Measurements from ENCODE around the gene ADARB1. TPM values are rescaled to one million over a fixed set of nuclear protein-coding genes. Genes with fewer than 3 reads are reported as not detected.

The ADARB1 gene
- total and polyA plus RNA-seq, 2 of the 4 experiments (the other 2 are of a cell fraction), result 39.8 to 47.3 TPM

GRCh38 chr21:45134279-45135076 lies 60.1 kb downstream of the ADARB1 start:
- H3K27ac ChIP-seq (ENCODE audit: insufficient read depth, low read length), result no peak overlapping the region
- H3K18ac ChIP-seq (ENCODE audit: low read depth, low read length), result no peak overlapping the region
- no peak overlapping the region for H3K4me3 ChIP-seq (ENCODE audit: insufficient read depth, low read depth, low read length)
- intact Hi-C loops (cut with micrococcal nuclease), result loop anchor here (5.0 to 10.0 kb wide), 4 partner anchors 172 to 330 kb away; partner anchors contain the start of genes PTTG1IP and UBE2G2
- H3K4me2 ChIP-seq (ENCODE audit: low read depth, low read length), result no peak overlapping the region
- peaks cover 47% of the 10 kb centered on the region for H3K36me3 ChIP-seq (ENCODE audit: control insufficient read depth, insufficient read depth, low read length)
- H2AK5ac ChIP-seq (ENCODE audit: low read depth, low read length), result no peak overlapping the region
- H2BK5ac ChIP-seq (ENCODE audit: low read depth, low read length, poor library complexity, severe bottlenecking), result no peak overlapping the region
- POLR2A ChIA-PET (ENCODE audit: unreplicated experiment), result no interaction called here
- no peak overlapping the region for H3K23ac ChIP-seq (ENCODE audit: low read depth, low read length)
- no peak overlapping the region for H2BK20ac ChIP-seq (ENCODE audit: low read depth, low read length)
- H3K9ac ChIP-seq (ENCODE audit: low read depth, low read length), result no peak overlapping the region
- CTCF ChIA-PET, result no interaction called here
- H2AK9ac ChIP-seq (replicated peaks; ENCODE audit: low read depth, low read length, poor library complexity), result no peak overlapping the region
- no peak overlapping the region for H2BK15ac ChIP-seq (ENCODE audit: low read depth, low read length)
- no peak overlapping the region for H3K14ac ChIP-seq (replicated peaks; ENCODE audit: low read depth, low read length)
- WGBS, 2 experiments (ENCODE audit: extremely low coverage in 2 of 2, insufficient read length in 1 of 2), result 100% methylated on average over 1 of the region's 29 CpGs; no CpG with 5 or more reads in 1 of the 2 experiments
- TF ChIP-seq, protein P1, sequence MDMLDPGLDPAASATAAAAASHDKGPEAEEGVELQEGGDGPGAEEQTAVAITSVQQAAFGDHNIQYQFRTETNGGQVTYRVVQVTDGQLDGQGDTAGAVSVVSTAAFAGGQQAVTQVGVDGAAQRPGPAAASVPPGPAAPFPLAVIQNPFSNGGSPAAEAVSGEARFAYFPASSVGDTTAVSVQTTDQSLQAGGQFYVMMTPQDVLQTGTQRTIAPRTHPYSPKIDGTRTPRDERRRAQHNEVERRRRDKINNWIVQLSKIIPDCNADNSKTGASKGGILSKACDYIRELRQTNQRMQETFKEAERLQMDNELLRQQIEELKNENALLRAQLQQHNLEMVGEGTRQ (IDR thresholded peaks at IDR 0.05; ENCODE audit: low read depth, low read length), result no peak
- H2BK120ac ChIP-seq (ENCODE audit: low read depth, low read length), result no peak overlapping the region
- no peak overlapping the region for H3K4ac ChIP-seq (ENCODE audit: low read depth, low read length)
- no TSS peak for BruUV-seq (replicated peaks)
- H3K4me1 ChIP-seq (ENCODE audit: control insufficient read depth, insufficient read depth, low read length), result peaks cover 35% of the 10 kb centered on the region
- dilution Hi-C loops (cut with HindIII; ENCODE audit: low sequenced_read_pairs, unreplicated experiment), result no loop called here
- DNase-seq, result no peak
- no peaks in the 10 kb centered on the region for H3K9me3 ChIP-seq (ENCODE audit: control insufficient read depth, insufficient read depth, low read length)
- peaks cover 6% of the 10 kb centered on the region for H3K9me1 ChIP-seq (ENCODE audit: insufficient read depth, low read length)
- H4K91ac ChIP-seq (ENCODE audit: insufficient read depth, low read depth, low read length), result no peak overlapping the region
- H3K27me3 ChIP-seq (ENCODE audit: control insufficient read depth, insufficient read depth, low read length), result no peaks in the 10 kb centered on the region
- H2AFZ ChIP-seq (replicated peaks; ENCODE audit: low read length, poor library complexity), result no peak overlapping the region
- no peak for ATAC-seq (ENCODE audit: low read depth)
- no peak overlapping the region for H4K5ac ChIP-seq (ENCODE audit: low read depth, low read length)
- H3K56ac ChIP-seq (ENCODE audit: extremely low read depth, insufficient read depth, low read length), result no peak overlapping the region
- no peak overlapping the region for H4K8ac ChIP-seq (ENCODE audit: low read depth in 2 of 2, low read length in 2 of 2)
- peaks cover 94% of the 10 kb centered on the region for H4K20me1 ChIP-seq (ENCODE audit: insufficient read depth, low read length)
- peaks cover 43 to 79% of the 10 kb centered on the region in 2 experiments for H3K79me1 ChIP-seq (ENCODE audit: low read depth in 1 of 2, low read length in 2 of 2)
- in situ Hi-C loops (cut with MboI; ENCODE audit: low sequenced_read_pairs), result no loop called here

Data from IMR-90 (cell line).